Measurements from ENCODE around the gene TRANK1. TPM values are rescaled to one million over a fixed set of nuclear protein-coding genes. Genes with fewer than 3 reads are reported as not detected.
"Not testable (repeated sequence)": the region's sequence is repeated elsewhere in the genome, so short reads cannot be mapped to it uniquely, and the experiment has no call there.

The TRANK1 gene
- total RNA-seq, 4 donors from 2014 or later: 4.9 to 12.3 (median 9.1) TPM

DNA sequence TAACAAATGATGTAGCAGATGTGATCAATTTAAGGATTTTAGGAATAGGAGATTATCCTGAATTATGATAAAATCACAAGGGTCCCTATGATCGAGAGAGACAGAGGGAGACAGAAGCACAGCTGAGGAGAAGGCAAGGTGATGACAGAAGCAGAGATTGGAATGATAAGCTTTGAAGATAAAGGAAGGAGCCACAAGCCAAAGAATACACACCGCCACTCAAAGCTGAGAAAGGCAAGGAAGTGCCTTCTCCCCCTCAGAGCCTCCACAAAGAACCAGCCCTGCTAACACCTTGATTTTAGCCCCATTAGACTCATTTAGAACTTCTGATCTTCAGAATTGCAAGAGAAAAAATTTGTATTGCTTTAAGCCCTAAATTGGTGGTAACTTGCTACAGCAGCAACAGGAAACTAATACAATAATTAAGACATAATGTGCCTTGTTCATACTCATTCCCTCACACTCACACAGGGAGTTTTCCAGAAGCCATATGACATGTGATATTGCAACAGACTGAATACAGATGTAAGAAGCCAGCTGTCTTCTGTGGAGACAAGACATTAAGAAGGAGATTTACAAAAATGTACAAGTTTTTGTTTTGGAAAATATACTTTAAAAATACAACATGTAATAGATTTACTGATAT, 38.2 kb downstream of the TRANK1 start:
- Histone ChIP-seq H3K9me3 (no peaks in the 10 kb centered on the region), H3K4me1 (peaks cover 0 to 20% (median 0%) of the 10 kb centered on the region in 3 donors), H3K36me3 (peaks cover 0 to 15% of the 10 kb centered on the region in 2 donors), H3K27ac (peak overlapping the region in 1 of 4 donors; percentile 67), H3K4me3 (no peak overlapping the region), H3K27me3 (no peaks in the 10 kb centered on the region)
- WGBS, 2 donors (ENCODE audit: low coverage in 1 of 2): 74 to 83% methylated on average over 2 of the region's 2 CpGs
- ATAC-seq: peak; percentile 67
- TF ChIP-seq POLR2A (IDR thresholded peaks at IDR 0.05) (no peak), POLR2AphosphoS5 (IDR thresholded peaks at IDR 0.05) (peak; percentile 6)

DNA sequence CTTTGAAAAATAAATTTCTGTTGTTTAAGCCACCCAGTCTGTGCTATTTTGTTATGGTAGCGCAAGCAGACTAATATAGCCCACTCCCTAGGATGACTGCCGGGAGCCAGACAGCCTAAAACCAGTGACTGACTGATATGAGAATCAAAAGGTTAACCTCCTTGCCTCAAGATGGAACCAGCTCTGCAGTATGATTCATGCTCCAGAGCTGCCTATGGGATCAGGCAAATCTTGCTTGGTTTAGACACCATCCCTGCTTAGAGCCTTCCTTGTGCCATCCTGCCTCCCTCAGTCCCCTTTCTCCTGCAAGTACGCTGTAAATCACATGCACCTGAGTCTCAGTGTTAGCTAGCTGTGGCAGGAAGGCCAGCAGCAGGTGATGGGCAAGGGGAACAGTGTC, 39.3 kb downstream of the TRANK1 start:
- Histone ChIP-seq H3K36me3 (peaks cover 0 to 22% of the 10 kb centered on the region in 2 donors), H3K27me3 (no peaks in the 10 kb centered on the region), H3K4me3 (no peak overlapping the region), H3K9me3 (no peaks in the 10 kb centered on the region), H3K4me1 (peaks cover 0 to 20% (median 0%) of the 10 kb centered on the region in 3 donors), H3K27ac (no peak overlapping the region)
- no peak for ATAC-seq
- 92% methylated on average over 2 of the region's 3 CpGs; no CpG with 5 or more reads in 1 of the 2 donors for WGBS, 2 donors (ENCODE audit: low coverage in 1 of 2)
- TF ChIP-seq POLR2A (IDR thresholded peaks at IDR 0.05) (no peak), POLR2AphosphoS5 (IDR thresholded peaks at IDR 0.05) (no peak), CTCF (IDR thresholded peaks at IDR 0.05) (no peak), EP300 (IDR thresholded peaks at IDR 0.05) (no peak)

- H3K27ac ChIP-seq: no peak overlapping the region
- no peak for TF ChIP-seq POLR2A (IDR thresholded peaks at IDR 0.05)
- TF ChIP-seq CTCF (IDR thresholded peaks at IDR 0.05): peak in 2 of 4 experiments; percentile 7 to 29
- WGBS, 2 donors (ENCODE audit: low coverage in 1 of 2): no CpG with 5 or more reads among the region's 3 CpGs
- peaks cover 0 to 20% (median 0%) of the 10 kb centered on the region in 3 donors for H3K4me1 ChIP-seq
- H3K4me3 ChIP-seq: no peak overlapping the region
- peak; percentile 49 for ATAC-seq
- H3K36me3 ChIP-seq: peaks cover 0 to 29% of the 10 kb centered on the region in 2 donors
- no peaks in the 10 kb centered on the region for H3K27me3 ChIP-seq
- H3K9me3 ChIP-seq: no peaks in the 10 kb centered on the region
These were observed 40.2 kb downstream of the TRANK1 start for GRCh38 chr3:36904641-36905040.

- ATAC-seq, H3K27ac ChIP-seq, H3K9me3 ChIP-seq, H3K4me3 ChIP-seq, H3K27me3 ChIP-seq: not testable (repeated sequence)
- WGBS, 2 donors (ENCODE audit: low coverage in 1 of 2): 89 to 100% methylated on average over 10 to 11 of the region's 13 CpGs
- Histone ChIP-seq H3K4me1 (peaks cover 0 to 19% (median 0%) of the 10 kb centered on the region in 3 donors), H3K36me3 (peaks cover 0 to 34% of the 10 kb centered on the region in 2 donors)
These were observed 40.8 kb downstream of the TRANK1 start for GRCh38 chr3:36904065-36904464.

- TF ChIP-seq CTCF (IDR thresholded peaks at IDR 0.05) (no peak), POLR2A (IDR thresholded peaks at IDR 0.05) (no peak), POLR2AphosphoS5 (IDR thresholded peaks at IDR 0.05) (no peak), EP300 (IDR thresholded peaks at IDR 0.05) (no peak)
- no peak for ATAC-seq
- WGBS, 2 donors (ENCODE audit: low coverage in 1 of 2): 38 to 50% methylated on average over 1 to 6 of the region's 10 CpGs
These were observed 41.6 kb downstream of the TRANK1 start for GRCh38 chr3:36903119-36903882.

More at GRCh38 chr3:36903119-36903882, 41.6 kb downstream of the TRANK1 start:
- no peaks in the 10 kb centered on the region for H3K9me3 ChIP-seq
- H3K4me3 ChIP-seq: no peak overlapping the region
- peaks cover 0 to 42% of the 10 kb centered on the region in 2 donors for H3K36me3 ChIP-seq
- no peaks in the 10 kb centered on the region for H3K27me3 ChIP-seq
- H3K4me1 ChIP-seq: peaks cover 0 to 12% (median 0%) of the 10 kb centered on the region in 3 donors
- no peak overlapping the region for H3K27ac ChIP-seq

Data from gastroesophageal sphincter (tissue), 4 donors.